DOHH2 (cell line): ENCODE data around the gene PURB.

ENCODE experiments used
- H3F3A ChIP-seq: fragments of 200-600 bp; sonication (generic), shearing (Covaris generic); 2 replicates; pipeline ENCODE4 v1.6.0; 2016; ENCODE audit warnings: antibody characterized with exemption, mild to moderate bottlenecking; ENCODE audit not compliant: control insufficient read depth, insufficient read depth
- H3K27ac ChIP-seq: fragments of 200-600 bp; sonication (generic); 2 replicates; pipeline ENCODE4 v1.5.1; 2014; ENCODE audit warnings: low read depth, mild to moderate bottlenecking, low read length, moderate library complexity
- H3K27me3 ChIP-seq: fragments of 200-600 bp; sonication (generic); 2 replicates; pipeline ENCODE4 v1.6.1; 2014; ENCODE audit warnings: mild to moderate bottlenecking, low read length, mixed read lengths; ENCODE audit not compliant: control insufficient read depth
- H3K36me3 ChIP-seq: fragments of 200-600 bp; sonication (generic); 2 replicates; pipeline ENCODE4 v1.6.1; 2014; ENCODE audit warnings: mild to moderate bottlenecking, low read length, moderate library complexity, mixed read lengths; ENCODE audit not compliant: control insufficient read depth
- H3K4me1 ChIP-seq: fragments of 200-600 bp; sonication (generic); 2 replicates; pipeline ENCODE4 v1.6.1; 2014; ENCODE audit warnings: mild to moderate bottlenecking, low read length, mixed read lengths; ENCODE audit not compliant: control insufficient read depth
- H3K4me2 ChIP-seq: fragments of 200-600 bp; sonication (generic); 2 replicates; pipeline ENCODE4 v1.6.0; 2014; ENCODE audit warnings: mild to moderate bottlenecking, low read length, moderate library complexity
- H3K4me3 ChIP-seq: fragments of 200-600 bp; sonication (generic); 2 replicates; pipeline ENCODE4 v1.5.1; 2014; ENCODE audit warnings: mild to moderate bottlenecking, low read length, mixed read lengths
- H3K79me2 ChIP-seq: fragments of 200-600 bp; sonication (generic); 2 replicates; pipeline ENCODE4 v1.6.1; 2014; ENCODE audit warnings: mild to moderate bottlenecking, low read length, mixed read lengths; ENCODE audit not compliant: control insufficient read depth
- H3K9me2 ChIP-seq: fragments of 200-600 bp; sonication (generic); replicated peaks from 2 replicates; pipeline ENCODE4 v1.6.1; 2014; ENCODE audit warnings: mild to moderate bottlenecking, low read length, mixed read lengths; ENCODE audit not compliant: control insufficient read depth
- H3K9me3 ChIP-seq: fragments of 200-600 bp; sonication (generic); 2 replicates; pipeline ENCODE4 v1.6.1; 2014; ENCODE audit warnings: antibody characterized with exemption, low read length, mixed read lengths; ENCODE audit not compliant: control insufficient read depth, insufficient read depth
- H4K20me1 ChIP-seq: fragments of 200-600 bp; sonication (generic); 2 replicates; pipeline ENCODE4 v1.6.0; 2014; ENCODE audit warnings: low read depth, mild to moderate bottlenecking, antibody characterized with exemption, low read length, moderate library complexity; ENCODE audit not compliant: control insufficient read depth, insufficient read depth
- CTCF ChIP-seq: fragments of 200-600 bp; sonication (generic); IDR thresholded peaks from one replicate; pipeline ENCODE4 v1.5.1; 2014; ENCODE audit warnings: antibody characterized with exemption, mild to moderate bottlenecking, low read depth, low read length; ENCODE audit not compliant: poor library complexity, severe bottlenecking
- EZH2phosphoT487 ChIP-seq: fragments of 200-600 bp; sonication (generic); IDR thresholded peaks from 2 replicates; pipeline ENCODE4 v1.6.1; 2017; ENCODE audit warnings: borderline replicate concordance, mild to moderate bottlenecking, antibody characterized with exemption, low read length, moderate library complexity, mixed read lengths

The PURB gene

GRCh38 chr7:44849259-44849884, 36.0 kb downstream of the PURB start:
- TF ChIP-seq CTCF (no peak), EZH2phosphoT487 (no peak)
- Histone ChIP-seq H3K4me2 (peak overlapping the region; percentile 80), H4K20me1 (peaks cover 23% of the 10 kb centered on the region), H3K4me3 (peak overlapping the region; percentile 88), H3K27me3 (no peaks in the 10 kb centered on the region), H3K27ac (0 out of 2 replicates have a peak overlapping the region, but pooled peaks have one; percentile 87), H3K9me2 (no peaks in the 10 kb centered on the region), H3K4me1 (peaks cover 31% of the 10 kb centered on the region), H3F3A (peaks cover 25% of the 10 kb centered on the region), H3K36me3 (peaks cover 39% of the 10 kb centered on the region), H3K9me3 (no peaks in the 10 kb centered on the region), H3K79me2 (peaks cover 49% of the 10 kb centered on the region)

GRCh38 chr7:44847920-44848634, 37.3 kb downstream of the PURB start, which contains the start of gene H2AZ2:
Gene H2AZ2, minus strand, starts transcription at chr7:44848087. Its CDS starts 116 bp downstream, at chr7:44847971.
- Histone ChIP-seq H3K4me2 (peak within 1 kb of the TSS; percentile 89), H3K4me3 (peak within 1 kb of the TSS; percentile 88), H3K79me2 (peaks cover 62% of the 10 kb centered on the region), H3K9me2 (no peaks in the 10 kb centered on the region), H3K4me1 (peaks cover 37% of the 10 kb centered on the region), H3K27ac (peak within 1 kb of the TSS; percentile 87), H3K36me3 (peaks cover 52% of the 10 kb centered on the region), H3K9me3 (no peaks in the 10 kb centered on the region), H3F3A (peaks cover 25% of the 10 kb centered on the region), H4K20me1 (peaks cover 32% of the 10 kb centered on the region), H3K27me3 (no peaks in the 10 kb centered on the region)
- TF ChIP-seq EZH2phosphoT487 (no peak), CTCF (no peak)

GRCh38 chr7:44847509-44847919, 37.8 kb downstream of the PURB start:
- TF ChIP-seq EZH2phosphoT487 (no peak), CTCF (peak; percentile 97)
- Histone ChIP-seq H3K27ac (peak overlapping the region; percentile 85), H3K9me3 (no peaks in the 10 kb centered on the region), H3K79me2 (peaks cover 67% of the 10 kb centered on the region), H3K9me2 (no peaks in the 10 kb centered on the region), H3K4me3 (peak overlapping the region; percentile 76), H3K36me3 (peaks cover 56% of the 10 kb centered on the region), H3K27me3 (no peaks in the 10 kb centered on the region), H3K4me1 (peaks cover 37% of the 10 kb centered on the region), H3F3A (peaks cover 23% of the 10 kb centered on the region), H4K20me1 (peaks cover 33% of the 10 kb centered on the region), H3K4me2 (peak overlapping the region; percentile 89)
